PC-3 (cell line): ENCODE measurements around the gene PPP6R2. TPM values are rescaled to one million over a fixed set of nuclear protein-coding genes. Genes with fewer than 3 reads are reported as not detected.

ENCODE experiments used
- ATAC-seq: fragments of 200-7000 bp; cut with Tn5 transposase; 2 replicates; pipeline ENCODE4 v1.9.1; 2020; ENCODE audit warnings: mild to moderate bottlenecking, moderate library complexity
- BruUV-seq: library from RNA; stranded (reverse); fragments of 400-500 nt; replicated peaks from 2 replicates; lab custom pipeline; 2021; lab: Mats Ljungman, UMichigan
- CTCF ChIA-PET: fragments of 300-600 bp; sonication (Branson Sonifier 250); formaldehyde crosslinking; loops from one replicate; lab custom pipeline; 2022; ENCODE audit warnings: antibody characterized with exemption; lab: Charles Lee
- POLR2A ChIA-PET: fragments of 300-600 bp; sonication (Branson Sonifier 250); formaldehyde crosslinking; loops from one replicate; lab custom pipeline; 2022; ENCODE audit warnings: antibody characterized with exemption; ENCODE audit not compliant: unreplicated experiment; lab: Charles Lee
- DNase-seq: peaks from one replicate; pipeline ENCODE4 v3.0.0-alpha.2; 2015
- H2AFZ ChIP-seq: fragments of 300-600 bp; sonication (generic); 2 replicates; pipeline ENCODE4 v1.6.0; 2016; ENCODE audit warnings: antibody characterized with exemption, low read length
- H3F3A ChIP-seq: fragments of 300-600 bp; sonication (generic); one replicate; pipeline ENCODE4 v1.6.0; 2017; ENCODE audit warnings: antibody characterized with exemption, low read length, control low read depth, mild to moderate bottlenecking; ENCODE audit not compliant: unreplicated experiment
- H3K27ac ChIP-seq: fragments of 300-600 bp; sonication (generic); 2 replicates; pipeline ENCODE4 v1.5.1; 2016; ENCODE audit warnings: mild to moderate bottlenecking, low read length
- H3K27me3 ChIP-seq: fragments of 300-600 bp; sonication (generic); 2 replicates; pipeline ENCODE4 v1.6.1; 2016; ENCODE audit warnings: low read length, mixed read lengths
- H3K36me3 ChIP-seq: fragments of 300-600 bp; sonication (generic); 2 replicates; pipeline ENCODE4 v1.6.1; 2016; ENCODE audit warnings: low read depth, mixed run types, low read length, mixed read lengths
- H3K4me1 ChIP-seq: fragments of 300-600 bp; sonication (generic); 2 replicates; pipeline ENCODE4 v1.5.1; 2016; ENCODE audit warnings: low read length; ENCODE audit not compliant: insufficient read depth
- H3K4me2 ChIP-seq: fragments of 300-600 bp; sonication (generic); 2 replicates; pipeline ENCODE4 v1.6.0; 2016; ENCODE audit warnings: low read length
- H3K4me3 ChIP-seq: fragments of 300-600 bp; sonication (generic); 2 replicates; pipeline ENCODE4 v1.5.1; 2016; ENCODE audit warnings: mild to moderate bottlenecking, low read length, mixed read lengths
- H3K79me2 ChIP-seq: fragments of 300-600 bp; sonication (generic); 2 replicates; pipeline ENCODE4 v1.6.1; 2017; ENCODE audit warnings: low read length, mixed read lengths
- H3K9ac ChIP-seq: fragments of 300-600 bp; sonication (generic); 2 replicates; pipeline ENCODE4 v1.6.0; 2016; ENCODE audit warnings: mild to moderate bottlenecking, low read length
- H3K9me2 ChIP-seq: fragments of 300-600 bp; sonication (generic); replicated peaks from 2 replicates; pipeline ENCODE4 v1.6.1; 2016; ENCODE audit warnings: mixed run types, low read length, mixed read lengths
- H3K9me3 ChIP-seq: fragments of 300-600 bp; sonication (generic); 2 replicates; pipeline ENCODE4 v1.6.1; 2016; ENCODE audit warnings: low read length, mixed read lengths
- H4K20me1 ChIP-seq: fragments of 300-600 bp; sonication (generic); 2 replicates; pipeline ENCODE4 v1.6.1; 2016; ENCODE audit warnings: low read length, mixed read lengths
- CTCF ChIP-seq: fragments of 300-600 bp; sonication (generic); conservative IDR thresholded peaks from 2 replicates; pipeline ENCODE4 v1.5.1; 2017; ENCODE audit warnings: antibody characterized with exemption, low read depth, mild to moderate bottlenecking, low read length
- EZH2 ChIP-seq: fragments of 300-600 bp; sonication (generic); IDR thresholded peaks from one replicate; pipeline ENCODE4 v1.6.1; 2017; ENCODE audit warnings: antibody characterized with exemption, mild to moderate bottlenecking, low read length; ENCODE audit not compliant: unreplicated experiment
- EZH2phosphoT487 ChIP-seq: fragments of 300-600 bp; sonication (generic); IDR thresholded peaks from 2 replicates; pipeline ENCODE4 v1.6.1; 2018; ENCODE audit warnings: mild to moderate bottlenecking, antibody characterized with exemption, low read length, borderline replicate concordance
- intact Hi-C: fragments of 100-400 bp; cut with micrococcal nuclease; formaldehyde crosslinking; loops from 2 replicates; pipeline ENCODE4 v1.9.0; 2023
- total RNA-seq: library from RNA; depleted of rRNA; stranded (reverse); fragments of >200 nt; gene quantifications from 2 replicates; pipeline ENCODE4 v1.2.3, GENCODE V29; 2014

Gene PPP6R2
- total RNA-seq, 1 experiment from 2014 or later, result 46.2 TPM

- H4K20me1 ChIP-seq, result no peaks in the 10 kb centered on the region
- TF ChIP-seq EZH2 (no peak), CTCF (no peak), EZH2phosphoT487 (no peak)
- intact Hi-C loops, result loop anchor here (5.0 kb wide), 2 partner anchors 68 to 88 kb away; partner anchors contain the start of genes HDAC10 and MAPK11
- DNase-seq (no peak), ATAC-seq (no peak)
- ChIA-PET CTCF (no interaction called here), POLR2A (no interaction called here)
- no peaks in the 10 kb centered on the region for H3K27me3 ChIP-seq
- H3K36me3 ChIP-seq, result no peaks in the 10 kb centered on the region; the same call in 1 of the 2 replicates
- no peak overlapping the region for H3K9ac ChIP-seq
- no peaks in the 10 kb centered on the region for H3K79me2 ChIP-seq
- no peak overlapping the region for H3K4me3 ChIP-seq
- no peaks in the 10 kb centered on the region for H3F3A ChIP-seq
- no peak overlapping the region for H3K4me2 ChIP-seq
- BruUV-seq, result no TSS peak
- H3K9me2 ChIP-seq, result no peaks in the 10 kb centered on the region
- H3K9me3 ChIP-seq, result no peaks in the 10 kb centered on the region
- H2AFZ ChIP-seq, result no peak overlapping the region
- no peak overlapping the region for H3K27ac ChIP-seq
- H3K4me1 ChIP-seq, result no peaks in the 10 kb centered on the region
Measured at GRCh38 chr22:50339945-50340879, 2.9 kb upstream of the PPP6R2 start.

GRCh38 chr22:50341977-50342650 lies 1.0 kb upstream of the PPP6R2 start:
- H3K4me1 ChIP-seq, result no peaks in the 10 kb centered on the region
- no peaks in the 10 kb centered on the region for H3K9me2 ChIP-seq
- H3K4me3 ChIP-seq, result peak overlapping the region; percentile 80
- peak; percentile 89 for DNase-seq
- peak overlapping the region; percentile 90 for H3K9ac ChIP-seq
- H4K20me1 ChIP-seq, result no peaks in the 10 kb centered on the region
- no peaks in the 10 kb centered on the region for H3F3A ChIP-seq
- H3K79me2 ChIP-seq, result peaks cover 10% of the 10 kb centered on the region
- CTCF ChIA-PET, result interaction anchor here (0.9 kb wide), 1 partner anchor 89 kb away, joined by 4 read pairs; no protein-coding TSS in a partner anchor
- peak overlapping the region; percentile 71 for H3K27ac ChIP-seq
- H3K9me3 ChIP-seq, result no peaks in the 10 kb centered on the region
- TF ChIP-seq EZH2, result no peak
- peak; percentile 87 for TF ChIP-seq CTCF
- TF ChIP-seq EZH2phosphoT487, result no peak
- BruUV-seq, result no TSS peak
- no peaks in the 10 kb centered on the region for H3K27me3 ChIP-seq
- peak overlapping the region; percentile 97 for H3K4me2 ChIP-seq
- ATAC-seq, result peak; percentile 79
- peak overlapping the region; percentile 95 for H2AFZ ChIP-seq
- H3K36me3 ChIP-seq, result no peaks in the 10 kb centered on the region; the same call in 1 of the 2 replicates
- intact Hi-C loops, result loop anchor here (5.0 kb wide), 2 partner anchors 70 to 90 kb away; partner anchors contain the start of genes HDAC10 and MAPK11
- POLR2A ChIA-PET, result no interaction called here
